Measurements from ENCODE around the gene HTR5A. TPM values are rescaled to one million over a fixed set of nuclear protein-coding genes. Genes with fewer than 3 reads are reported as not detected.

HTR5A gene
- polyA plus RNA-seq, 1 donor: not detected

Other genes with a start within 250 kb of the HTR5A start
- 27.6 TPM for gene PAXIP1, start 67.2 kb upstream of the HTR5A start, polyA plus RNA-seq (ENCODE audit: insufficient read length)
- gene INSIG1, start 227.6 kb downstream of the HTR5A start, polyA plus RNA-seq (ENCODE audit: insufficient read length): 25.4 TPM

All from left kidney (tissue), 1 donor.